ENCODE results near the gene LLCFC1.

The LLCFC1 gene

GRCh38 chr7:142957723-142958122 lies 18.4 kb downstream of the LLCFC1 start:
- DNase-seq (ENCODE audit: low spot score): no peak
- TF ChIP-seq CTCF (conservative IDR thresholded peaks at IDR 0.05; ENCODE audit: low read depth): no peak
- POLR2A ChIA-PET (ENCODE audit: low non-redundant PET): no interaction called here
- CTCF ChIA-PET: no interaction called here
- H3K27ac ChIP-seq: no peak overlapping the region

GRCh38 chr7:142959202-142959601 lies 19.9 kb downstream of the LLCFC1 start:
- H3K27ac ChIP-seq: no peak overlapping the region
- CTCF ChIA-PET: no interaction called here
- POLR2A ChIA-PET (ENCODE audit: low non-redundant PET): no interaction called here
- DNase-seq (ENCODE audit: low spot score): no peak
- TF ChIP-seq CTCF (conservative IDR thresholded peaks at IDR 0.05; ENCODE audit: low read depth): no peak

- POLR2A ChIA-PET (ENCODE audit: low non-redundant PET): no interaction called here
- H3K27ac ChIP-seq: no peak overlapping the region
- no peak for TF ChIP-seq CTCF (conservative IDR thresholded peaks at IDR 0.05; ENCODE audit: low read depth)
- DNase-seq (ENCODE audit: low spot score): no peak
- CTCF ChIA-PET: interaction anchor here (1.1 to 1.4 kb wide), 2 partner anchors 46 to 80 kb away, joined by 4 to 5 read pairs; no protein-coding TSS in a partner anchor
These were observed 21.8 kb downstream of the LLCFC1 start for GRCh38 chr7:142960955-142961512.

- ChIA-PET CTCF (interaction anchor here (1.1 to 1.4 kb wide), 2 partner anchors 46 to 81 kb away, joined by 4 to 5 read pairs; no protein-coding TSS in a partner anchor), POLR2A (ENCODE audit: low non-redundant PET) (no interaction called here)
- DNase-seq (ENCODE audit: low spot score): no peak
- H3K27ac ChIP-seq: no peak overlapping the region
- TF ChIP-seq CTCF (conservative IDR thresholded peaks at IDR 0.05; ENCODE audit: low read depth): no peak
These were observed 22.3 kb downstream of the LLCFC1 start for GRCh38 chr7:142961595-142961972.

- ChIA-PET CTCF (no interaction called here), POLR2A (ENCODE audit: low non-redundant PET) (no interaction called here)
- H3K27ac ChIP-seq: no peak within 1 kb of the TSS
- DNase-seq (ENCODE audit: low spot score): no peak
- no peak for TF ChIP-seq CTCF (conservative IDR thresholded peaks at IDR 0.05; ENCODE audit: low read depth)
These were observed 23.0 kb downstream of the LLCFC1 start, which contains the start of gene KEL for GRCh38 chr7:142961973-142962926. Gene KEL, minus strand, starts transcription at chr7:142962363. Its CDS starts 157 bp downstream, at chr7:142962206.

GRCh38 chr7:142962991-142963390 lies 23.7 kb downstream of the LLCFC1 start:
- DNase-seq (ENCODE audit: low spot score): no peak
- TF ChIP-seq CTCF (conservative IDR thresholded peaks at IDR 0.05; ENCODE audit: low read depth): no peak
- ChIA-PET CTCF (no interaction called here), POLR2A (ENCODE audit: low non-redundant PET) (no interaction called here)
- H3K27ac ChIP-seq: no peak overlapping the region
